ENCODE measurements around the gene LRRC59.
"Not testable (repeated sequence)": the region's sequence is repeated elsewhere in the genome, so short reads cannot be mapped to it uniquely, and the experiment has no call there.

LRRC59 gene

GRCh38 chr17:50344731-50345365, 52.5 kb downstream of the LRRC59 start:
- DNase-seq, result no peak

GRCh38 chr17:50339381-50339780, 57.9 kb downstream of the LRRC59 start:
- DNase-seq, result no peak

- DNase-seq, result no peak
These were observed 58.7 kb downstream of the LRRC59 start for GRCh38 chr17:50338645-50339044.

- no peak for DNase-seq
These were observed 59.4 kb downstream of the LRRC59 start for GRCh38 chr17:50337956-50338355.

GRCh38 chr17:50333291-50334057, 63.8 kb downstream of the LRRC59 start:
- DNase-seq, result not testable (repeated sequence)

- no peak for DNase-seq
These were observed 65.1 kb downstream of the LRRC59 start for GRCh38 chr17:50332196-50332595.
